GM12878 (cell line): ENCODE results near the gene COL9A3. TPM values are rescaled to one million over a fixed set of nuclear protein-coding genes. Genes with fewer than 3 reads are reported as not detected.

Experiments used
- ATAC-seq: fragments of 200-7000 bp; cut with Tn5 transposase; 3 replicates; pipeline ENCODE4 v1.9.1; 2020; ENCODE audit warnings: mild to moderate bottlenecking, moderate library complexity
- BruUV-seq: library from RNA; stranded (reverse); fragments of 400-500 nt; replicated peaks from 2 replicates; lab custom pipeline; 2021; lab: Mats Ljungman, UMichigan
- CTCF ChIA-PET: fragments of 300-600 bp; sonication (Branson Sonifier 250); formaldehyde crosslinking; extraction: SDS; loops from one replicate; lab custom pipeline; 2021; ENCODE audit warnings: inconsistent platforms; lab: Yijun Ruan, JAX
- POLR2A ChIA-PET: fragments of 350-600 bp; formaldehyde crosslinking; extraction: SDS; loops from one replicate; lab custom pipeline; 2021; ENCODE audit warnings: inconsistent platforms; lab: Charles Lee
- RAD21 ChIA-PET: fragments of 300-600 bp; sonication (Branson Sonifier 250); formaldehyde crosslinking; loops from one replicate; lab custom pipeline; 2023; ENCODE audit warnings: antibody characterized with exemption; ENCODE audit not compliant: unreplicated experiment; lab: Charles Lee
- SMC1A ChIA-PET: fragments of 300-600 bp; sonication (Branson Sonifier 250); formaldehyde crosslinking; loops from one replicate; lab custom pipeline; 2023; ENCODE audit not compliant: unreplicated experiment, uncharacterized antibody; lab: Charles Lee
- DNase-seq: peaks from one replicate; pipeline ENCODE4 v3.0.0-alpha.2; 2011; ENCODE audit warnings: low read depth, low spot score
- FAIRE-seq: peaks from 3 replicates; lab custom pipeline; 2011; peaks lifted over from hg19 to GRCh38; lab: Jason Lieb, UNC
- H2AFZ ChIP-seq: 2 replicates; pipeline ENCODE4 v1.6.0; 2011; ENCODE audit warnings: low read depth, low read length, control low read depth; ENCODE audit not compliant: control insufficient read depth
- H3K27ac ChIP-seq: 2 replicates; pipeline ENCODE4 v1.5.1; 2011; ENCODE audit warnings: control low read depth; ENCODE audit not compliant: control insufficient read depth, insufficient read depth
- H3K27me3 ChIP-seq, 2 experiments: replicated peaks in 1 of 2; 2 replicates each; pipeline versions ENCODE4 v1.6.0 to v1.6.1; 2011; ENCODE audit warnings: low read length in 1 of 2; ENCODE audit not compliant: control insufficient read depth in 2 of 2, insufficient read depth in 2 of 2
- H3K36me3 ChIP-seq, 2 experiments: 2 replicates each; pipeline ENCODE4 v1.5.1; 2011; ENCODE audit warnings: low read length in 1 of 2; ENCODE audit not compliant: control insufficient read depth in 2 of 2, insufficient read depth in 2 of 2
- H3K4me1 ChIP-seq: 2 replicates; pipeline ENCODE4 v1.6.1; 2011; ENCODE audit warnings: mild to moderate bottlenecking, low read length, moderate library complexity, mixed read lengths; ENCODE audit not compliant: control insufficient read depth, insufficient read depth
- H3K4me2 ChIP-seq: 2 replicates; pipeline ENCODE4 v1.6.0; 2011; ENCODE audit warnings: control low read depth; ENCODE audit not compliant: control insufficient read depth, insufficient read depth
- H3K4me3 ChIP-seq: fragments of 200-600 bp; sonication (generic); 2 replicates; pipeline ENCODE4 v1.5.1; 2016
- H3K79me2 ChIP-seq: 2 replicates; pipeline ENCODE4 v1.6.0; 2011; ENCODE audit warnings: low read length; ENCODE audit not compliant: control insufficient read depth, insufficient read depth
- H3K9ac ChIP-seq: 2 replicates; pipeline ENCODE4 v1.8.0; 2011; ENCODE audit warnings: low read length, control low read depth, mixed read lengths; ENCODE audit not compliant: control insufficient read depth, insufficient read depth
- H3K9me3 ChIP-seq: replicated peaks from 3 replicates; pipeline ENCODE4 v1.5.1; 2011; ENCODE audit warnings: mild to moderate bottlenecking, low read length; ENCODE audit not compliant: control insufficient read depth, insufficient read depth
- H4K20me1 ChIP-seq: 2 replicates; pipeline ENCODE4 v1.6.0; 2011; ENCODE audit not compliant: control insufficient read depth, insufficient read depth
- ATF7 ChIP-seq: fragments of 450-650 bp; IDR thresholded peaks from 2 replicates; pipeline ENCODE4 v1.6.1; 2016; ENCODE audit warnings: low read depth, mild to moderate bottlenecking
- BCL11A ChIP-seq: IDR thresholded peaks from 2 replicates; pipeline ENCODE4 v1.6.1; 2011; ENCODE audit warnings: low read depth, low read length
- CBX5 ChIP-seq: sonication (generic); IDR thresholded peaks from 2 replicates; pipeline ENCODE4 v1.6.1; 2016; ENCODE audit warnings: low read depth, moderate library complexity, mild to moderate bottlenecking, inconsistent platforms
- JUNB ChIP-seq: IDR thresholded peaks from 2 replicates; pipeline ENCODE4 v1.6.1; 2016; ENCODE audit warnings: antibody characterized with exemption, mild to moderate bottlenecking
- MYB ChIP-seq: fragments of 150-350 bp; IDR thresholded peaks from 2 replicates; pipeline ENCODE4 v1.6.1; 2014; ENCODE audit warnings: mild to moderate bottlenecking, low read depth, low read length, borderline replicate concordance
- NFXL1 ChIP-seq: fragments of 450-650 bp; IDR thresholded peaks from 2 replicates; pipeline ENCODE4 v1.6.1; 2017; ENCODE audit warnings: antibody characterized with exemption, mild to moderate bottlenecking, borderline replicate concordance
- PAX5 ChIP-seq: IDR thresholded peaks from 2 replicates; pipeline ENCODE4 v1.6.1; 2011; ENCODE audit warnings: low read depth, low read length, borderline replicate concordance
- POLR2A ChIP-seq: IDR thresholded peaks from 2 replicates; pipeline ENCODE4 v1.6.1; 2011; ENCODE audit warnings: low read depth, mild to moderate bottlenecking, low read length
- SMAD5 ChIP-seq: IDR thresholded peaks from 2 replicates; pipeline ENCODE4 v1.6.1; 2016; ENCODE audit warnings: antibody characterized with exemption, low read depth
- SP1 ChIP-seq: IDR thresholded peaks from one replicate; pipeline ENCODE4 v1.6.1; 2011; ENCODE audit warnings: low read depth, low read length
- YY1 ChIP-seq: IDR thresholded peaks from 2 replicates; pipeline ENCODE4 v1.6.1; 2011; ENCODE audit warnings: low read depth, mild to moderate bottlenecking, low read length
- ZNF274 ChIP-seq: IDR thresholded peaks from one replicate; pipeline ENCODE4 v1.8.0; 2011; ENCODE audit not compliant: insufficient read length, insufficient read depth
- WGBS: methylation state at CpG from one replicate; pipeline ENCODE4 v1.1.6; 2016; ENCODE audit warnings: low lambda C conversion rate; ENCODE audit not compliant: insufficient replicate concordance, insufficient coverage; ENCODE audit errors: missing lambda C conversion rate; 5-methylcytosine and 5-hydroxymethylcytosine counted together
- in situ Hi-C: fragments of 300-500 bp; cut with MboI; formaldehyde crosslinking; loops from 9 replicates; pipeline ENCODE4 v1.14.3; 2018; ENCODE audit warnings: mixed read lengths
- intact Hi-C: fragments of 100-400 bp; cut with micrococcal nuclease; formaldehyde crosslinking; loops from one replicate; pipeline ENCODE4 v1.14.2; 2022; ENCODE audit not compliant: unreplicated experiment
- polyA plus RNA-seq, 11 experiments: library from polyadenylated mRNA; depleted of rRNA in 4 of 11; unstranded in 6 of 11; stranded (reverse) in 5 of 11; fragments of >200 nt; fragmentation: Nextera tagmentation in 4 of 11; fragmentation: Illumina TruSeq in 1 of 11; extraction: Ambion mirVana in 4 of 11; extraction: Trizol in 1 of 11; gene quantifications; 1 replicate in 1 of 11; 2 replicates in 10 of 11; pipeline versions ENCODE4 v1.2.1 to v1.2.3, GENCODE V29; 2011 to 2016; ENCODE audit warnings: inconsistent platforms in 2 of 11, missing spikeins in 2 of 11, low read depth in 1 of 11
- total RNA-seq, 4 experiments: library from RNA; depleted of rRNA in 3 of 4; stranded (reverse); fragments of >200 nt in 3 of 4; fragmentation: Illumina TruSeq in 1 of 4; extraction: Trizol in 1 of 4; gene quantifications; 2 replicates each; pipeline versions ENCODE4 v1.2.1 to v1.2.3, GENCODE V29; 2013 to 2021
- TF ChIP-seq, protein P1 (sequence below): fragments of 450-650 bp; IDR thresholded peaks from 2 replicates; pipeline ENCODE4 v1.6.1; 2016; ENCODE audit warnings: mild to moderate bottlenecking
- TF ChIP-seq, protein P2 (sequence below): IDR thresholded peaks from 2 replicates; pipeline ENCODE4 v1.6.1; 2011; ENCODE audit warnings: borderline replicate concordance, low read depth, mild to moderate bottlenecking, moderate library complexity, low read length; ENCODE audit not compliant: insufficient read depth, poor library complexity, severe bottlenecking

COL9A3 gene
- total and polyA plus RNA-seq, 10 of the 15 experiments (the other 5 are each of a cell fraction or from before 2014, with no cell fraction given) = 0.09 to 1.7 (median 0.63) TPM; not detected in 1

DNA sequence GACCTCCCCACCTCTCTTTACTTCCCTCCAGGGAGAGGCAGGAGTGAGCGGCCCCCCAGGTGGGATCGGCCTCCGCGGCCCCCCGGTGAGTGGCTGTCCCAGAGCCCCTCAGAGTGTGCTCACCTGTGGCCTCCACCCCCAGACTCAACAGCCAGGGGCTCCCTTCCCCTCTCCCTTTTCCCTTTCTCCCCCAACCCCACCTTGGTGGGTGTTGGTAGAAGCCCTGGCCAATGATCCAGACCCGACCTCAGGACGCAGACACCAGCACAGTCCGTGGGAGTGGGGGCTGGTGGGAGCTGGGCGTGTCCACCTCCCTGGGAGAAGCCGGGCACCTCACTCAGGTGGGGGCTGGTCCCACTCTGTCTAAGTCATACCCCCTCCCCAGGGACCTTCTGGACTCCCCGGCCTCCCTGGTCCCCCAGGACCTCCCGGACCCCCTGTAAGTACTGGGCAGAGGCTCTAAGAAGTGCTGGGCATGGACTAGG lies 4.9 kb downstream of the COL9A3 start:
- in situ Hi-C loops = no loop called here
- no peak overlapping the region for H3K27ac ChIP-seq
- no peaks in the 10 kb centered on the region for H3K36me3 ChIP-seq
- H2AFZ ChIP-seq = no peak overlapping the region
- H3K4me2 ChIP-seq = no peak overlapping the region
- no peaks in the 10 kb centered on the region for H3K79me2 ChIP-seq
- H4K20me1 ChIP-seq = no peaks in the 10 kb centered on the region
- H3K9ac ChIP-seq = no peak overlapping the region
- TF ChIP-seq ZNF274 (no peak), JUNB (no peak), BCL11A (no peak), SMAD5 (no peak), PAX5 (no peak), YY1 (no peak), MYB (no peak), CBX5 (no peak), SP1 (no peak), ATF7 (no peak), POLR2A (no peak), NFXL1 (no peak)
- TF ChIP-seq, protein P1, sequence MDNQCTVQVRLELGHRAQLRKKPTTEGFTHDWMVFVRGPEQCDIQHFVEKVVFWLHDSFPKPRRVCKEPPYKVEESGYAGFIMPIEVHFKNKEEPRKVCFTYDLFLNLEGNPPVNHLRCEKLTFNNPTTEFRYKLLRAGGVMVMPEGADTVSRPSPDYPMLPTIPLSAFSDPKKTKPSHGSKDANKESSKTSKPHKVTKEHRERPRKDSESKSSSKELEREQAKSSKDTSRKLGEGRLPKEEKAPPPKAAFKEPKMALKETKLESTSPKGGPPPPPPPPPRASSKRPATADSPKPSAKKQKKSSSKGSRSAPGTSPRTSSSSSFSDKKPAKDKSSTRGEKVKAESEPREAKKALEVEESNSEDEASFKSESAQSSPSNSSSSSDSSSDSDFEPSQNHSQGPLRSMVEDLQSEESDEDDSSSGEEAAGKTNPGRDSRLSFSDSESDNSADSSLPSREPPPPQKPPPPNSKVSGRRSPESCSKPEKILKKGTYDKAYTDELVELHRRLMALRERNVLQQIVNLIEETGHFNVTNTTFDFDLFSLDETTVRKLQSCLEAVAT = no peak
- TF ChIP-seq, protein P2, sequence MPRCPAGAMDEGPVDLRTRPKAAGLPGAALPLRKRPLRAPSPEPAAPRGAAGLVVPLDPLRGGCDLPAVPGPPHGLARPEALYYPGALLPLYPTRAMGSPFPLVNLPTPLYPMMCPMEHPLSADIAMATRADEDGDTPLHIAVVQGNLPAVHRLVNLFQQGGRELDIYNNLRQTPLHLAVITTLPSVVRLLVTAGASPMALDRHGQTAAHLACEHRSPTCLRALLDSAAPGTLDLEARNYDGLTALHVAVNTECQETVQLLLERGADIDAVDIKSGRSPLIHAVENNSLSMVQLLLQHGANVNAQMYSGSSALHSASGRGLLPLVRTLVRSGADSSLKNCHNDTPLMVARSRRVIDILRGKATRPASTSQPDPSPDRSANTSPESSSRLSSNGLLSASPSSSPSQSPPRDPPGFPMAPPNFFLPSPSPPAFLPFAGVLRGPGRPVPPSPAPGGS = no peak
- TF ChIP-seq, all 136 proteins: peak for 0
- no peaks in the 10 kb centered on the region for H3K9me3 ChIP-seq
- BruUV-seq = no TSS peak
- 45% methylated on average over 12 of the region's 12 CpGs for WGBS
- 0 out of 2 replicates have a peak, but pooled peaks cover 2% of the 10 kb centered on the region for H3K4me1 ChIP-seq
- ChIA-PET SMC1A (interaction anchor here (1.5 kb wide), 1 partner anchor 156 kb away, joined by 3 read pairs; no protein-coding TSS in a partner anchor), CTCF (interaction anchor here (1.6 to 2.0 kb wide), 4 partner anchors 13 to 82 kb away, joined by 4 to 12 read pairs (median 6); no protein-coding TSS in a partner anchor), RAD21 (interaction anchor here (1.4 kb wide), 1 partner anchor 40 kb away, joined by 5 read pairs; the partner anchor contains the start of gene TCFL5), POLR2A (no interaction called here)
- ATAC-seq (no peak), DNase-seq (no peak), FAIRE-seq (no peak)
- H3K4me3 ChIP-seq = no peak overlapping the region
- peaks cover 0 to 5% of the 10 kb centered on the region in 2 experiments; a peak in 3 of 4 replicates for H3K27me3 ChIP-seq
- intact Hi-C loops = loop anchor here (1.0 to 2.0 kb wide), 2 partner anchors 79 to 188 kb away; no protein-coding TSS in a partner anchor
